Activated T-cell treated with anti-CD3 and anti-CD28 coated beads for 1 hour (primary cell): Measurements from ENCODE around the gene SETD1B.
"Not testable (repeated sequence)": the region's sequence is repeated elsewhere in the genome, so short reads cannot be mapped to it uniquely, and the experiment has no call there.

Source experiments
- DNase-seq: peaks from one replicate; pipeline ENCODE4 v3.0.0-alpha.2; 2020; ENCODE audit warnings: low read depth

The SETD1B gene

GRCh38 chr12:121780429-121780828, 23.4 kb upstream of the SETD1B start:
- no peak for DNase-seq

DNA sequence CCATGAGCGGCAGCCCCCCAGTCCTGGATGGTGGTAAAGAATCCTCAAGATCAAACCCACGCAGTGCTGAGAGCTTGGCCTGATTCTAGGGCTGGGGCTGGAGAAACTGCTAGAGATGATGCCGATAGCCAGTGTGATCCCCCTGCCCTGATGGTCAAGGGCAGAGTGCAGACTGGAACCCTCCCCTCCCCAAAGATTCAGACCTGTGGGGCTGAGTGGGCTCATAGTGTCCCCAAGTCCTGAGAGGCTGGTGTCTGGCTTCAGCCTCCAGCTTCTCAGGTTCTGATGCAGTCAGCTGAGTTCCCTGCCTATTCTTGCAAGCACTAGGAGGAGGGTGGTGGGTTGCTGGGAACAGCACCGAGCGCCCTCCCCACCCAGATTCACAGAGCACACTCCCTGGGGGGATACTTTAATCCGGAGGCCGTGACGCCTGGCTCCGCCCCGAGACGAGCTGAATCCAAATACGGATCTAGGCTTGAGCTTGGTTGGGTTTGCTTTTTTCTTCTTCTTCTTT, 22.3 kb upstream of the SETD1B start:
- no peak for DNase-seq

DNA sequence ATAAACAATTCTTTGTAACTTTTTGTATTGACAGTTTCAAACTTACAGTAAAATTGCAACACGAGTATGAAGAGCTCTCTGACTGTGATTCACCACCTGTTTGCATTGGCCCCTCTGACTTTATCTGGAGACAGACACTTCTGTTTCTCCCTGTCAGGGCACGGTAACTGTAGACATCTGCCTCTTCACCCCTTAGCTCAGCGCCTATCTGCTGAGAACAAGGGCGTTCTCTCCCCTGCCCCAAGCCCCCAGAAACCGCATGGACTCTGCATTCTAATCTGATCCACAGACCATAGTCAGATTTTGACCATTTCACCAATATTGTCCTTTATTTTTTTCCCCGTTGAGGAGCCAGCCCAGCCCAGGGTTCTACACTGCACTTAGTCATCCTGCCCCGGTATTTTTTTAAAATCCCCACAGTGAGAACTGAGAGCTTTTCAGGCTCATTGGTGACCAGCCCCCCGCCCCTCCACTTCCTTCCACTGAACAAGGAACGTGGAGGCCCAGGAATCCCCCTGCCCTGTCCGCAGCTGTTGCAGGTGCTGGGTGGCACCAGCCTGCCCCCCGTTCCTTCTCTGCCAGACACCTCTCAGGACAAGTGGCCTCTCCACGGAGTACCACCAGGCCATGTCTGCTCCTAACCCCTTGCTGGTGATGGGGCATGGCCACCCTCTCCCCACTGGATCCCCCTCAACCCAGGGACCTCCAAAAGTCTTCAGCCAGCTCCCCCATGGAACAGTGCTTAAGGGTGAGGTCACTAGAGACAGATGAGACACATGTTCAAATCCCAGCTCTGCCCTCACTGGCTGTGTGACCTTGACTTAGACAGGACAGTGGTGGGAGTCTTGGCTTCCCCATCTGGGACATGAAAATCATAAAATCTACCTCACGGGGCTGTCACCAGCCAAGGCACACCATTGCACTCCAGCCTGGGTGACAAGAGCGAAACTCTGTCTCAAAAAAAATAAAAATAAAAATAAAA, 21.5 kb upstream of the SETD1B start:
- DNase-seq = no peak

DNA sequence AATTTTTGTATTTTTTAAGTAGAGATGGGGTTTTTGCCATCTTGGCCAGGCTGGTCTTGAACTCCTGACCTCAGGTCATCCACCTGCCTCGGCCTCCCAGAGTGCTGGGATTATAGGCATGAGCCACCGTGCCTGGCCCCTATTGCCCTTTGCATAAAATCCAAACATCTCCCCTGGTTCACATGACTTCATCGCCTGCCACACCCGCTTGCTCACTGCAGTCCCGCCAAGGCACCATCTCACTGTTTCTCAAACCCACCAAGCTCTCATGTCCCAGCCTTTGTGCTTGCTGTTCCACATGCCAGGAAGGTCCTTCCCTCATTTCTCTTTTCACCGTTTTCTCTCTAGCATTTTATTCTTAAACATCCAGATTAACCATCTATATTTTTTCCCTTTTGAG, 20.0 kb upstream of the SETD1B start:
- no peak for DNase-seq

DNA sequence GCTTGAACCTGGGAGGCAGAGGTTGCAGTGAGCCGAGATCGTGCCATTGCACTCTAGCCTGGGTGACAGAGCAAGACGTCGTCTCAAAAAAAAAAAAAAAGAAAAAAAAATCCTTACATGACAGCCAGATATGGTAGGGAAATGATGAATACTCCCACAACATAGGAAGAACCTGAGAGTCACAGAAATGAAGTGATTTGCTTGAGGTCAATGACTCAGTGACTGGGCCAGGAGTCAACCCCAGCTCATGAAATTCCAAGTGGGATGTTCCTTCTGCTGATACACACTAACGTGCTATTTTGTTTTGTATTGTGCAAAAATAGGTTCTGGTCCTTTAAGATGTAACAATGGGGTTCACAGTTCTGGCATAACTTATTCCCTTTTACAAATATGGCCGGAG, 19.3 kb upstream of the SETD1B start:
- DNase-seq = no peak

GRCh38 chr12:121786440-121786825, 17.4 kb upstream of the SETD1B start:
- no peak for DNase-seq

DNA sequence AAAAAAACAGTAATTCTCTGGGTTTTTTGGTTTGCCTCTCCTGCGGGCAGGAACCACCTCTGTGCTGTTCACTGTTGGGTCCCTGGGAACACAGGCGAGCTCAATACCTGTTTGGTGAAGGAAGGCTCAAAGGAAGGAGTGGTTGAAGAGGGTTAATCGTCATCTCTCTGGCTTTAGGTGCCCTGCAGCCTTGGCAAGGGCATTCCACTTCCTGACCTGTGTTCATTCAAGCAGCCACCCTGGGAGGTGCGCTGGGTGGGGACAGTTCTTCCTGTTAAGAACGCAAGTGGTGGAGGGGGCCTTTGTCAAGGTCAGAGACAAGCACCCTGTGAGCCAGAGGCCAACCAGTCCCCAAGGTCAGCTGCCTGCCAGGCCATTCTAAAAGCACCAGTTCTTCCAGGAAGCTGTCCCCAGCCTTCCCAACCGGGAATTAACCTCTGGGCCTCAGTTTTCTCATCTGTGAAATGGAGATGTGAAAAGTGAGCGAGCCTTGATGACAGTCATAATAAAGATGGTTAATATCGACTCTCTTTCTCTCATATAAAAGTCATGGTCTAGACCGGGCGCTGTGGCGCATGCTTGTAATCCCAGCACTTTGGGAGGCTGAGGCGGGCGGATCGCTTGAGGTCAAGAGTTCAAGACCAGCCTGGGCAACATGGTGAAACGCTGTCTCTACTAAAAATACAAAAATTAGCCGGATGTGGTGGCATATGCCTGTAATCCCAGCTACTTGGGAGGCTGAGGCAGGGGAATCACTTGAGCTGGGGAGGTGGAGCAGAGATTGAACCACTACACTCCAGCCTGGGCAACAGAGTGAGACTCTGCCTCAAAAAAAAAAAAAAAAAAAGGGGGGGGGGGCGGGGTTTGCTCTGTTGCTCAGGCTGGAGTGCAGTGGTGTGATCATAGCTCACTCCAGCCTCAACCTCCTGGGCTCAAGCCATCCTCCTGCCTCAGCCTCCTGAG, 16.5 kb upstream of the SETD1B start:
- DNase-seq = peak; percentile 36

- DNase-seq = no peak
Measured at GRCh38 chr12:121788176-121788818, 15.5 kb upstream of the SETD1B start.

DNA sequence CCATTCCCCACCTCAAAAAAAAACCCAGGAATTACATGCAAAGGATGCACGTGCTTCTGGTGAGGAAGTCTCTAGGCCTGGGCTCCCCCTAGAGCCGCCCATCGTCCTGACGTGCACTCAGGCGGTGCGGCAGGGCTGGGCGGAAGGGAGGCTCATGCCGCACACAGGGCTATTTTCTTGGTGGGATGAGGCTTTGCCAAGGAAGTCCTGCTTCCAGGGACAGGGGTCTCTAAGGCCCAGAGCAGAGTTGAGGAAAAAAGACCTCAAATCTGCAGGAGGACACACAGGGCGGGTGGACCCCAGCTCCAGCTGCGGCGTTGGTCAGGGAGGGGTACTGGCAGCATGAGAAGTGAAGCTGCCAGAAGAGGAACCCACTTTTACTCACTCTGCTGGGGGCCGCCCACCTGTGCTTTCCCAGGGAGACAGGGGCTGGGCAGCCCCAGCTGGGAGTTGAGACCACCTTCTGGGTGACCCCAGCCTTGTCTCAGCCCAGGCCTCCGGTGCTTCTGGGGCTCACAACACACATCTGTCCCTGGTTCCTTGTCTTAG, 14.5 kb upstream of the SETD1B start:
- no peak for DNase-seq

DNA sequence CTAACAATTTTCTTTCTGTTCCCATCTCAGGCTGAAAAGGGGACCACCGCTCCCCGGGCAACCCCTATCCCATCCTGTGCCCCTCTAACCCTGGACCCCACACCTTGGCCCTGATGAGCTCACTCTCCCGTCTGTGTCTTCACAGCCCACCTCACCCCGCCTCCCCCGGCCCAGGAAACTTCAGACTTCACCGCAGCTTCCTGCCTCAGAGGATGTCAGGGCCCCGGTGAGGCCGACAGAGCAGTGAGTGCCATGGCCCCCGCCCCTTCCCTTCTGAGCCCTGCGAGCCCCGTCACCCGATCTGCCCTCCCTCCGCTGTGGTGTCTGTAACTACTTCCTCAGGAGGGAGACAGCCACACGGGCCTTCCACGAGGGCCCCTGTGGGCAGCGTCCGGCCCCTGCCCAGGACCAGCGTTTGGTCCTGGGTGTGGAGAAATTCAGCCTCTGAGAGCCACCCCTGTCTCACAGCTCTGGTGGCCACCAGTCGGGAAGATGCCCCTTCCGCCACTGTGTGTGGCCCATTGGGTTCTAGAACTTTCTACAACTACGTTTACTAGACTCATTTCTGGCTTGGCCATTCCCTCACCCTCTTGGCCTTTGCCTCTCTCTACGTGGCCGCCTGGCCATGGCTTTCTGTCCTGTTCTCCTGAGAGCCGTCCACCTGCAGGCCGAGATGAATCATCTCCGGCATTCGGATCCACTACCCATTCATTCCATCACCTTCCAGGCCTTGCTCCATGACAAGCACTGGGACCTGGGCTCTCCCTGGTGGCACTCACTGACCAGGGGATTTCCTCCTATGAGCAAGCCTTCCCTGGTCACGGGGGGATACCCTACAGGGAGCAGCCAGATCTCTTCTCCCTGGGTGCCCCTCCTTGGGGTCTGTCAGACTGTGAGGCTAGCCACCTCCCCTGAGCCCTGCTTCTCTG, 13.7 kb upstream of the SETD1B start:
- DNase-seq = peak; percentile 91

DNA sequence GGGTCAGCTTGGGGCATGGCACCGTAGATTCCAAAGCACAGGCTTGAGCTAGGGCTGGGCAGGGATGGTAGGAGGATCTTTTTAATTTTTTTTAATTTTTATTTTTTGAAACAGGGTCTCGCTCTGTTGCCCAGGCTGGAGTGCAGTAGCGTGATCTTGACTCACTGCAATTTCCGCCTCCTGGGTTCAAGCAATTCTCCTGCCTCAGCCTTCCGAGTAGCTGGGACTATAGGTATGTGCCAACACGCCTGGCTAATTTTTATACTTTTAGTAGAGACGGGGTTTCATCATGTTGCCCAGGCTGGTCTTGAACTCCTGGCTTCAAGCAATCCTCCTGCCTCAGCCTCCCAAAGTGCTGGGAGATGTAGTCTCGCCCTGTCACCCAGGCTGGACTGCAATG, 13.0 kb upstream of the SETD1B start:
- not testable (repeated sequence) for DNase-seq

DNA sequence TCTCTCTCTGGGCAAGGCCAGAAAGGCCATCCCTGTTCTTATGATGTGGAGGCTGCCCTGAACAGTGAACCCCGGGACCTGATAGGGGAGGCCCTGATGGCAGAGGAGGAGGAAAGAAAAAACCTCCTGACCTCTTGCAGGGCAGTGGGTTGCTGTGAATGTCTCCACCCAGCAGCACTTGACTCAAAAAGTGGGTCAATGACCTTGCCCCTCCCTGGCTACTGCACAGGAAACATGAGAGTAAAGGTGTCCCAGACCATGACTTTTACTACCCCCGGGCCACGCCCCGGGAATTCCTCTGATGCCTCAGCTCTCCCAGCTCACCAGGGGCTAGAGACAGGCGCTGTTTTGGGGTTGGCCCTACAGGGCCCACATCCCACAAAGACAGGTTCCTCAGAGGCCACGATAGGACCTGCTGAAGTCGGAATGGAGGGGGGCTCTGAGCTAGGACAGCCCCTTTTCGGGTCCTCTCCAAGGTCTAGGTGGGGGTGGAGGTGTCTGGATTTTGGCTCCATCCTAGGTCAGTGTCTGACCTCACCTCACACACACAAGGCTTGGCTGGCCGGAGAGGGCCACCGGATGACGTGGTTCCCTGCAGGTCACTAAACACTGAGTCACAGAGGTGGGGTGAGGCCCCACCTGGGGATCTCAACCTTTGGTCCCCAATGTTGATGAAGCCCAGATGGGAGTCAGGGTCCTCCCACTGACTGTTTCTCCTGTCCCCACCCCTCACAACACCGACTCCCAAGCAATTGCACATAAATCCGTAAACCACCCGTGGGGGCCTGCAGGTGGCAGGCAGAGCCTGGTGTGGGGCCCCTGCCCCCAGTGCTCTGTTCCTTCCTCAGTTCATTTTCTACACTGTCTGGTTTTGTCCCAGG, 11.9 kb upstream of the SETD1B start:
- no peak for DNase-seq

GRCh38 chr12:121792607-121793439, 11.0 kb upstream of the SETD1B start:
- no peak for DNase-seq

DNA sequence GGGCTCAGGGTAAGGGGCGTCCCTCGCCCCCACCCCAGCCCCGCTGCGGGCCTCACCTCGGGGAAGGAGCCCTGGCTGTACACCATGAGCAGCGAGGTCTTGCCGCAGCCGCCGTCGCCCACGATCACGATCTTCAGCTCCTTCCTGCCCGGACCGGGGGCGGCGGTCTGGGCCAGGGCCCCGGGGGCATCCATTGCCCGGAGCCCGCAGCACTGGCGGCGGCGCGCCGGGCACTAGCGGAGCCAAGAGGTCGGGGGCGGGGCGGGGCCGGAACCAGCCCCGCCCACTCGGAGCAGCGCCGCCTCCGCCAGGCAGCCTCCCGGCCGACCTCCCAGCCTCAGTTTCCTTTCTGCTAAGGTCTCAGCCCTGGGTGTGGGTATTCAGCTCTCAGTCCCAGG, 10.4 kb upstream of the SETD1B start, which contains the start of gene RHOF:
TSS of gene RHOF (minus strand) at position 249 of the 398 bp plus-strand sequence. CDS start at position 194, 55 bp downstream.
- no peak for DNase-seq

- DNase-seq = peak; percentile 92
Measured at GRCh38 chr12:121793838-121794533, 9.8 kb upstream of the SETD1B start.

DNA sequence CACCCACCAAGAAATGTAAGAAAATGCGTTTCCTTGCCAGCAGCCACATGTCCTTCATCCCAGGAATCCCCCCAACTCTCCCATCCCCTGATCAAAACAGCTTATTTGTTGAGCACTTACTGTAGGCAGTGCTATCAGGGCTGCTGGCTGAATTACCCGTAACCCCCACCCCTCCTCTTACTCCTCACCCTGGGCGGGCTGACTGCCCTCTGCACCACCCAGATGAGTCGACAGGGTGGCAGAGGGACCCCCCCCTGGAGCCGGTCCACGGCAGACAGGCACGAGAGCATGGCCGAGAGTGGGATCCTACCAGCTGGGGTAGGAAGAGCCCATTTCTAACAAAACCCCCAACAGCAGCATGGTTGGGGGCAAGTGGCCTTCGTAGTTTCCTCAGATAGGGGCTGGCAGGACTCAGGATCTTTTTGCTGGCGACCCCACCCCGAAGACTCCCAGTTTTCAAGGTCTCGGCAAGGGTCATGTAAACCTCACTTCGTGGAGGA, 9.2 kb upstream of the SETD1B start:
- no peak for DNase-seq
